Activated CD4-positive, alpha-beta T cell treated with anti-CD3 and anti-CD28 coated beads for 36 hours (primary cell): Measurements from ENCODE around the gene LILRB3. TPM values are rescaled to one million over a fixed set of nuclear protein-coding genes. Genes with fewer than 3 reads are reported as not detected.
A peak's percentile ranks its signal among the peaks of the same experiment; 100 is the strongest.
"Not testable (repeated sequence)": the region's sequence is repeated elsewhere in the genome, so short reads cannot be mapped to it uniquely, and the experiment has no call there.

ENCODE experiments used
- ATAC-seq: fragments of 200-7000 bp; cut with Tn5 transposase; one replicate; pipeline ENCODE4 v1.10.0; 2021; ENCODE audit warnings: mild to moderate bottlenecking, moderate library complexity
- CTCF ChIA-PET: fragments of 350-600 bp; sonication (Branson Sonifier 250); formaldehyde crosslinking; loops from one replicate; lab custom pipeline; 2021; ENCODE audit warnings: antibody characterized with exemption; lab: Charles Lee
- POLR2A ChIA-PET: fragments of 350-600 bp; sonication (Branson Sonifier 250); formaldehyde crosslinking; loops from one replicate; lab custom pipeline; 2021; ENCODE audit warnings: antibody characterized with exemption, inconsistent platforms; lab: Charles Lee
- DNase-seq: peaks from one replicate; pipeline ENCODE4 v3.0.0-alpha.2; 2020
- H3K27ac Mint-ChIP-seq: one replicate; pipeline ENCODE4 v1.8.0; 2021; ENCODE audit warnings: mixed read lengths
- H3K27me3 Mint-ChIP-seq: one replicate; pipeline ENCODE4 v1.8.0; 2021; ENCODE audit warnings: mixed read lengths
- H3K36me3 Mint-ChIP-seq: one replicate; pipeline ENCODE4 v1.8.0; 2021; ENCODE audit warnings: low read depth, mixed read lengths
- H3K4me1 Mint-ChIP-seq: one replicate; pipeline ENCODE4 v1.8.0; 2021; ENCODE audit warnings: mixed read lengths
- H3K4me3 Mint-ChIP-seq: one replicate; pipeline ENCODE4 v1.8.0; 2021; ENCODE audit warnings: mild to moderate bottlenecking, moderate library complexity, mixed read lengths
- H3K9me3 Mint-ChIP-seq: one replicate; pipeline ENCODE4 v1.8.0; 2021; ENCODE audit warnings: low read depth, mixed read lengths
- intact Hi-C, 2 experiments: fragments of 100-400 bp; cut with DNase I in 1 of 2; cut with micrococcal nuclease in 1 of 2; formaldehyde crosslinking; loops; one replicate each; pipeline versions ENCODE4 v1.14.2 to v1.15.1; 2022 to 2024; cut with DNase I, micrococcal nuclease
- total RNA-seq, 2 experiments: library from RNA; stranded (reverse); gene quantifications; one replicate each; pipeline ENCODE4 v1.2.3, GENCODE V29; 2021

Gene LILRB3
- total RNA-seq, 2 experiments from 2014 or later, result not detected

DNA sequence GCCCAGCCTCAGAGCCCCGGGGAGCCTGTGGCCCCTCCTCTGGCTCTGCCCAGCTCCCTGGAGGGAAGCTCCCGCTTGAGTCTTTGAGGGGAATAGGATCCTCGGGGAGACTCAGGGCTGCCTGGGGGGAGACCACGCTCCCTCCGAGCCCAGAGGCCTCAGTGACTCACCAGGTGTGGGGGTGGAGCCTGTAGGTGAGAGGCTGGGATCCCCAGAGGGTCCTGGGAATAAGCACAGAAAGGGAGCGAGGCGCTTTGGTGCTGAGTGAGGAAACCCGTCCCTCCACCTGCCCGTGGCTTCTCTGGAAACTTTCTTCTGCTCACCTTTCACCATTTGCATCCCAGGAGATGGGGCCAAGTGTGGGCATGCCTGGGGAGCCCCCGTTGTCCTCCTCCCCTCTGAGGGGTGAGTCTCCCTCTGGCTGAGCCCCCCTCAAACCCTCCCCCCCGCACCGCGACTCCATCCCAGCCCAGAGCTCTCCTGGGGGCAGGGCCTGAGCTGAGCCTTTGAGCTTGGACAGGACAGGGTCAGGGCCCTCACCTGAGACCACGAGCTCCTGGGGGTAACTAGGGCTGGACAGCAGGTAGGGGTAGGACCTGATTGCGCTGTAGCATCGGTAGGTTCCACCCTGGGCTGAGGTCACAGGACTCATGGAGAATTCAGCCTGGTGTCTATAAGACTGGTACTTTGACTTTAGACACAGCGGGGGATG, 31.5 kb upstream of the LILRB3 start:
- peaks cover 4% of the 10 kb centered on the region for H3K4me1 Mint-ChIP-seq
- DNase-seq (no peak), ATAC-seq (no peak)
- H3K27ac Mint-ChIP-seq, result no peak overlapping the region
- H3K9me3 Mint-ChIP-seq, result no peaks in the 10 kb centered on the region
- no peak overlapping the region for H3K4me3 Mint-ChIP-seq
- H3K27me3 Mint-ChIP-seq, result peaks cover 10% of the 10 kb centered on the region
- intact Hi-C loops, result no loop called here
- CTCF ChIA-PET, result interaction anchor here (0.6 to 1.0 kb wide), 3 partner anchors 20 to 216 kb away, joined by 3 to 4 read pairs (median 4); no protein-coding TSS in a partner anchor
- POLR2A ChIA-PET, result no interaction called here
- no peaks in the 10 kb centered on the region for H3K36me3 Mint-ChIP-seq

- H3K27me3 Mint-ChIP-seq, result peaks cover 10% of the 10 kb centered on the region
- no peak for ATAC-seq
- POLR2A ChIA-PET, result no interaction called here
- H3K4me1 Mint-ChIP-seq, result peaks cover 4% of the 10 kb centered on the region
- H3K9me3 Mint-ChIP-seq, result no peaks in the 10 kb centered on the region
- no peak overlapping the region for H3K4me3 Mint-ChIP-seq
- no peak for DNase-seq
- intact Hi-C loops, result no loop called here
- H3K36me3 Mint-ChIP-seq, result no peaks in the 10 kb centered on the region
- CTCF ChIA-PET, result no interaction called here
- no peak overlapping the region for H3K27ac Mint-ChIP-seq
Observed at GRCh38 chr19:54253331-54254194, 30.8 kb upstream of the LILRB3 start.

GRCh38 chr19:54252845-54253244, 30.0 kb upstream of the LILRB3 start:
- Mint-ChIP-seq H3K27me3 (peaks cover 10% of the 10 kb centered on the region), H3K27ac (no peak overlapping the region), H3K4me3 (no peak overlapping the region), H3K4me1 (peaks cover 9% of the 10 kb centered on the region), H3K9me3 (no peaks in the 10 kb centered on the region), H3K36me3 (no peaks in the 10 kb centered on the region)
- ChIA-PET POLR2A (no interaction called here), CTCF (no interaction called here)
- no peak for DNase-seq
- intact Hi-C loops, result no loop called here
- ATAC-seq, result no peak

DNA sequence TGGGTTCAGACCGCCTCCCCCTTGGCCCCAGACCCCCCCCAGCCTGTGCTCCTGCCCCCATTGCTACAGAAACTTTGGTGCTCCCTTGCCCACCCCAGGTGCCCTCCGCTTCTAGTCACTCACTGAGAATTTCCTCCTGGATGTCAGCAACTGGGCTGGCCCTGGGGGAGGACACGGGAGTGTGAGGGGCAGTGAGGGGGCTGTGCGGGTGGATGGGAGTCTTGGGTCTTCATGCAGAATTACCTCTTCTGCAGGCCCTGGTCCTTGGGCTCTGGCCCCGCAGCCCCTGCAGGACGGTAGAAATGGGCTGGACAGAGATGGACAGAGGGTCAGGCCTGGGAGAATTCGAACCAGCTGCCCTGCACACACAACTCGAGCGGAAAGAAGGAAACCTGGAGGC, 29.4 kb upstream of the LILRB3 start:
- H3K27ac Mint-ChIP-seq, result no peak overlapping the region
- no peaks in the 10 kb centered on the region for H3K9me3 Mint-ChIP-seq
- no peaks in the 10 kb centered on the region for H3K36me3 Mint-ChIP-seq
- ATAC-seq, result no peak
- POLR2A ChIA-PET, result no interaction called here
- no peak for DNase-seq
- intact Hi-C loops, result no loop called here
- H3K4me3 Mint-ChIP-seq, result no peak overlapping the region
- peaks cover 13% of the 10 kb centered on the region for H3K4me1 Mint-ChIP-seq
- peaks cover 10% of the 10 kb centered on the region for H3K27me3 Mint-ChIP-seq
- CTCF ChIA-PET, result no interaction called here

- intact Hi-C loops, result loop anchor here in 1 of 2 experiments (5.0 kb wide), 1 partner anchor 36 kb away; no protein-coding TSS in a partner anchor
- ChIA-PET POLR2A (no interaction called here), CTCF (no interaction called here)
- Mint-ChIP-seq H3K9me3 (no peaks in the 10 kb centered on the region), H3K4me1 (peaks cover 13% of the 10 kb centered on the region), H3K27me3 (peaks cover 7% of the 10 kb centered on the region), H3K27ac (peak overlapping the region; percentile 13), H3K36me3 (no peaks in the 10 kb centered on the region), H3K4me3 (peak overlapping the region; percentile 3)
- ATAC-seq, result peak; percentile 94
- DNase-seq, result peak; percentile 70
Observed at GRCh38 chr19:54248016-54248601, 25.3 kb upstream of the LILRB3 start.

DNA sequence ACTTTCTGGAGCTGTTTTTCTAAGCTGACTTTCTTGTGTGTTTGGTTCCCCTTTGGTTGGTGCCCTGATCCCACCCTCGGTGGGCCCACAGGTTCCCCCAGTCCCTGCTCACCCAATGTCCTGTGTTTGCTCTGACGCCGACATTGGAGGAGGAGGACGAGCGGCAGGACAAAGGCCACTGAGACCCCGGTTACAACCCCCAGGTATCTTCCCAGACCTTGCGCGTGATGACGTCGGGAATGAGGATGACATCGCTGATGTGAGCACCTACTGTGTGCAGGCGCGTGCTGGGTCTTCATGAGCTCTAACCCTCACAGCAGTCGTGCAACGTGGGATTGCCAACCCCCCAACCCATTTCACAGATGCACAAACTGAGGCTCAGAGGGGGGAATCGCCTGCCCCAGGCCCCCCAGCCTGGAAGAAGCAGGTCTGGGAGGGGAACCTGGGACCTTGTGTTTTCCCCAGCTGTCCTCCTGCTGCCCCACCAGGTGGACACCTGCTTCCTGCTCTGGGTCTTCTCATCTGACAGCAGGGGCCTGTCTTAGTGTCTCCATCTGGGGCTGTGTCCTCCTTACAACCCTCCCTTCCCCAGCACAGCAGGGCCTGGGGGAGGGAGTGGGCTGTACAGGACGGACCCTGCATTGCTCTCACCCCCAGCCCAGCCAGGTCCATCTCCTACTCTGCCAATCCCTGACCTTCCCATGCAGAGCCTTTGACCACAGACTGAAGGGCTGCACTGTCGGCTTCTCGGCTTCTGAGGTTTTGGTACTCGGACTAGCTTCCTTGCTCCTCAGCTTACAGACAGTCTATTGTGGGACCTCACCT, 24.5 kb upstream of the LILRB3 start:
- no peak for ATAC-seq
- Mint-ChIP-seq H3K4me3 (peak overlapping the region; percentile 3), H3K9me3 (no peaks in the 10 kb centered on the region), H3K36me3 (no peaks in the 10 kb centered on the region), H3K27me3 (peaks cover 3% of the 10 kb centered on the region), H3K27ac (peak overlapping the region; percentile 13), H3K4me1 (peaks cover 13% of the 10 kb centered on the region)
- DNase-seq, result no peak
- POLR2A ChIA-PET, result no interaction called here
- CTCF ChIA-PET, result no interaction called here
- intact Hi-C loops, result loop anchor here in 1 of 2 experiments (5.0 kb wide), 1 partner anchor 35 kb away; no protein-coding TSS in a partner anchor

GRCh38 chr19:54245936-54246335, 23.1 kb upstream of the LILRB3 start:
- Mint-ChIP-seq H3K9me3 (no peaks in the 10 kb centered on the region), H3K4me1 (peaks cover 13% of the 10 kb centered on the region), H3K4me3 (no peak overlapping the region), H3K27ac (no peak overlapping the region), H3K27me3 (peaks cover 3% of the 10 kb centered on the region), H3K36me3 (no peaks in the 10 kb centered on the region)
- DNase-seq (no peak), ATAC-seq (no peak)
- intact Hi-C loops, result loop anchor here in 1 of 2 experiments (2.0 to 5.0 kb wide), 2 partner anchors 23 to 34 kb away; partner anchors contain the start of gene LILRB3
- ChIA-PET CTCF (interaction anchor here (0.7 kb wide), 1 partner anchor 97 kb away, joined by 3 read pairs; no protein-coding TSS in a partner anchor), POLR2A (no interaction called here)

GRCh38 chr19:54243809-54244208, 21.0 kb upstream of the LILRB3 start:
- DNase-seq, ATAC-seq, H3K36me3 Mint-ChIP-seq, H3K4me1 Mint-ChIP-seq, CTCF ChIA-PET, H3K27ac Mint-ChIP-seq, H3K27me3 Mint-ChIP-seq, H3K4me3 Mint-ChIP-seq, H3K9me3 Mint-ChIP-seq, POLR2A ChIA-PET: not testable (repeated sequence)
- intact Hi-C loops, result loop anchor here in 1 of 2 experiments (2.0 kb wide), 1 partner anchor 21 kb away; the partner anchor contains the start of gene LILRB3

GRCh38 chr19:54242646-54243045, 19.8 kb upstream of the LILRB3 start, which contains the start of gene LILRA6:
LILRA6 (minus strand) TSS chr19:54242790.
- H3K9me3 Mint-ChIP-seq, H3K4me1 Mint-ChIP-seq, ATAC-seq, intact Hi-C loops, H3K36me3 Mint-ChIP-seq, CTCF ChIA-PET, H3K27me3 Mint-ChIP-seq, H3K27ac Mint-ChIP-seq, DNase-seq, POLR2A ChIA-PET, H3K4me3 Mint-ChIP-seq: not testable (repeated sequence)

- intact Hi-C loops, CTCF ChIA-PET, POLR2A ChIA-PET, H3K36me3 Mint-ChIP-seq, H3K27ac Mint-ChIP-seq, DNase-seq, H3K27me3 Mint-ChIP-seq, H3K4me1 Mint-ChIP-seq, H3K4me3 Mint-ChIP-seq, ATAC-seq, H3K9me3 Mint-ChIP-seq: not testable (repeated sequence)
Observed at GRCh38 chr19:54242234-54242633, 19.4 kb upstream of the LILRB3 start.
